MM.1S (cell line): ENCODE data around the gene APEH.

ENCODE experiments used
- EZH2phosphoT487 ChIP-seq: fragments of 300-600 bp; sonication (generic); IDR thresholded peaks from 2 replicates; pipeline ENCODE4 v1.6.1; 2018; ENCODE audit warnings: antibody characterized with exemption, low read length
- TF ChIP-seq, protein P1 (sequence below): fragments of 300-600 bp; sonication (generic); IDR thresholded peaks from 2 replicates; pipeline ENCODE4 v1.5.1; 2016; ENCODE audit warnings: antibody characterized with exemption, low read length, mixed read lengths

DNA sequence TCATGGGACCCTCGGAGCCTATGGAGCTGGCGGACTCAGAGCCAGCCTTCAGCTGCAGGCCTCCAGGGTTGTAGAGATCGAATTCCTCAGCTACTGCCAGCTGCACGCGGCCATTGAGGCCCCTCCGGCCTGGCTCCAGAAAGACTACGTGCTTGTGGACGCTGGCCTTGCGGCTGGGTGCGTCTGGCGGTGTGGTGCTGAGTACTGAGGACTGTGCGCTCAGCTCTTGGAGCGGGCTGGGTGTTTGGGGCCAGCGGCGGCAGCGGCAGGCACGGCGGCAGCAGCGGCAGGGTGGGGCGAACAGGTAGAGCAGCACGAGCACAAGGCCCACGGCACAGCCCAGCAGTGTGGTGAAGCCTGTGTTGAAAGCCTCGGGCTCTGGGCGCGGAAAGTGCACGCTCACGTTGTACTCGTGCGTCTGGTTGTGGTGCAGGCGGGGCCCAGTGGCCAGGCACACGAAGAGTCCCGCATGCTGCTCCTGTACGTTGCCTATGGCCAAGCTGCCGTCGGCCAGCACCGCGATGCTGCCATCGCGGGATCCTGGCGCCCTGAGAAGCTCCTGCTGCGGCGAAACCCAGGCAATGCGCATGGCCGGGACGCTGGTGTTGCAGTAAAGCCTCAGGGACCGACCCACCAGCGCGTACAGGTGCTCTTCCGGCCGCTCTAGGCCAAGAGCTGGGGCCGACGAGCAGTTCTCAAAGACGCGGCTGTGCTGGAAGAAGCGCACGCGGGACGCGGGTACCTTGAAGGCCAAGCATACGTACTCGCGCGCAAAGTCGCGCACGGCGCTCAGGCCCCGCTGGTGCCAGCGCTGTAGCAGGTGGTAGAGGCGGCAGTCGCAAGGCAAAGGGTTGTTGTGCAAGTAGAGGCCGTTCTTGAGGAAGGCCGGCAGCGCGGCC lies 44.1 kb downstream of the APEH start:
- TF ChIP-seq, protein P1, sequence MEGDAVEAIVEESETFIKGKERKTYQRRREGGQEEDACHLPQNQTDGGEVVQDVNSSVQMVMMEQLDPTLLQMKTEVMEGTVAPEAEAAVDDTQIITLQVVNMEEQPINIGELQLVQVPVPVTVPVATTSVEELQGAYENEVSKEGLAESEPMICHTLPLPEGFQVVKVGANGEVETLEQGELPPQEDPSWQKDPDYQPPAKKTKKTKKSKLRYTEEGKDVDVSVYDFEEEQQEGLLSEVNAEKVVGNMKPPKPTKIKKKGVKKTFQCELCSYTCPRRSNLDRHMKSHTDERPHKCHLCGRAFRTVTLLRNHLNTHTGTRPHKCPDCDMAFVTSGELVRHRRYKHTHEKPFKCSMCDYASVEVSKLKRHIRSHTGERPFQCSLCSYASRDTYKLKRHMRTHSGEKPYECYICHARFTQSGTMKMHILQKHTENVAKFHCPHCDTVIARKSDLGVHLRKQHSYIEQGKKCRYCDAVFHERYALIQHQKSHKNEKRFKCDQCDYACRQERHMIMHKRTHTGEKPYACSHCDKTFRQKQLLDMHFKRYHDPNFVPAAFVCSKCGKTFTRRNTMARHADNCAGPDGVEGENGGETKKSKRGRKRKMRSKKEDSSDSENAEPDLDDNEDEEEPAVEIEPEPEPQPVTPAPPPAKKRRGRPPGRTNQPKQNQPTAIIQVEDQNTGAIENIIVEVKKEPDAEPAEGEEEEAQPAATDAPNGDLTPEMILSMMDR, result no peak
- no peak for TF ChIP-seq EZH2phosphoT487
